Suprapubic skin (tissue), 4 donors: ENCODE data around the gene RPTN. TPM values are rescaled to one million over a fixed set of nuclear protein-coding genes. Genes with fewer than 3 reads are reported as not detected.

Experiments used
- DNase-seq, 2 donors: peaks; one replicate each; pipeline ENCODE4 v3.0.0-alpha.2; 2019; ENCODE audit warnings: low spot score in 2 of 2
- H3K27ac ChIP-seq: fragments of 200-600 bp; sonication (generic); one replicate; pipeline ENCODE4 v1.5.1; 2019
- H3K27me3 ChIP-seq: fragments of 200-600 bp; sonication (generic); one replicate; pipeline ENCODE4 v1.5.1; 2019
- H3K36me3 ChIP-seq: fragments of 200-600 bp; sonication (generic); one replicate; pipeline ENCODE4 v1.5.1; 2019
- H3K4me1 ChIP-seq: fragments of 200-600 bp; sonication (generic); one replicate; pipeline ENCODE4 v1.5.1; 2019
- H3K4me3 ChIP-seq: fragments of 200-600 bp; sonication (generic); one replicate; pipeline ENCODE4 v1.5.1; 2019; ENCODE audit warnings: mild to moderate bottlenecking
- H3K9me3 ChIP-seq: fragments of 200-600 bp; sonication (generic); one replicate; pipeline ENCODE4 v1.5.1; 2019
- EP300 ChIP-seq: sonication (generic); formaldehyde crosslinking; IDR thresholded peaks from one replicate; pipeline ENCODE4 v1.6.1; 2017; ENCODE audit warnings: antibody characterized with exemption
- POLR2A ChIP-seq, 2 donors: fragments of 450-650 bp; IDR thresholded peaks; one replicate each; pipeline ENCODE4 v1.6.1; 2017; ENCODE audit warnings: antibody characterized with exemption in 2 of 2, mild to moderate bottlenecking in 2 of 2, moderate library complexity in 2 of 2
- POLR2AphosphoS5 ChIP-seq, 3 donors: sonication (generic); formaldehyde crosslinking; IDR thresholded peaks; one replicate each; pipeline ENCODE4 v1.6.1; 2017; ENCODE audit warnings: antibody characterized with exemption in 3 of 3
- WGBS: methylation state at CpG from one replicate; pipeline ENCODE4 v1.1.5; 2018; 5-methylcytosine and 5-hydroxymethylcytosine counted together
- total RNA-seq, 4 donors: library from RNA; depleted of rRNA; stranded (reverse); fragments of >200 nt; gene quantifications; one replicate each; pipeline ENCODE4 v1.1.0, GENCODE V29; 2016
- TF ChIP-seq, protein P1 (sequence below), 2 donors: fragments of 200-600 bp in 1 of 2; fragments of 450-650 bp in 1 of 2; sonication (generic) in 1 of 2; IDR thresholded peaks; one replicate each; pipeline ENCODE4 v1.5.1; 2016 to 2019; ENCODE audit warnings: antibody characterized with exemption in 2 of 2, mild to moderate bottlenecking in 1 of 2, moderate library complexity in 1 of 2

The RPTN gene
- total RNA-seq, 4 donors from 2014 or later, result 9.0 to 40.3 (median 18.2) TPM

DNA sequence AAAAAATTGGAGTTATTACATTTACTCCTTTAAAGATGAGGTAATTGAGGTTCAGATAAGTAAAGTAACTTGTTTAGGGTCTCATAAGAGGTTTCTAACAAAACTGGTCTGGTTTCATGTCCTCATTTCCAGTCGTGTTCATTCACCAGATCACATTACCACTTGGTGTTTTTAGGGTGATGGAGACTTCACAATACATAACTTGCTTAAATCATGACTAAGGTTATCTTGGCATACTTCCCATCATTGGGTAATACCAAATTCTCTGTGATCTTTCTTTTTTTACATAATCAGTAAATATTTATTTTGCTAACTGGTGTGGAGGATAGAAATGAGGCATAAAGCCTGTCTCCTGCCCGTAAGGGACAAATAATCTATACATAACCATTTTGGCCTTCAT, 31.6 kb upstream of the RPTN start:
- no peak overlapping the region for H3K27ac ChIP-seq
- no peak overlapping the region for H3K4me3 ChIP-seq
- peaks cover 33% of the 10 kb centered on the region for H3K4me1 ChIP-seq
- no peaks in the 10 kb centered on the region for H3K36me3 ChIP-seq
- H3K27me3 ChIP-seq, result no peaks in the 10 kb centered on the region
- no peaks in the 10 kb centered on the region for H3K9me3 ChIP-seq
- DNase-seq, result no peak
- TF ChIP-seq POLR2A (IDR thresholded peaks at IDR 0.05) (no peak), POLR2AphosphoS5 (IDR thresholded peaks at IDR 0.05) (no peak), EP300 (no peak)
- TF ChIP-seq, protein P1, sequence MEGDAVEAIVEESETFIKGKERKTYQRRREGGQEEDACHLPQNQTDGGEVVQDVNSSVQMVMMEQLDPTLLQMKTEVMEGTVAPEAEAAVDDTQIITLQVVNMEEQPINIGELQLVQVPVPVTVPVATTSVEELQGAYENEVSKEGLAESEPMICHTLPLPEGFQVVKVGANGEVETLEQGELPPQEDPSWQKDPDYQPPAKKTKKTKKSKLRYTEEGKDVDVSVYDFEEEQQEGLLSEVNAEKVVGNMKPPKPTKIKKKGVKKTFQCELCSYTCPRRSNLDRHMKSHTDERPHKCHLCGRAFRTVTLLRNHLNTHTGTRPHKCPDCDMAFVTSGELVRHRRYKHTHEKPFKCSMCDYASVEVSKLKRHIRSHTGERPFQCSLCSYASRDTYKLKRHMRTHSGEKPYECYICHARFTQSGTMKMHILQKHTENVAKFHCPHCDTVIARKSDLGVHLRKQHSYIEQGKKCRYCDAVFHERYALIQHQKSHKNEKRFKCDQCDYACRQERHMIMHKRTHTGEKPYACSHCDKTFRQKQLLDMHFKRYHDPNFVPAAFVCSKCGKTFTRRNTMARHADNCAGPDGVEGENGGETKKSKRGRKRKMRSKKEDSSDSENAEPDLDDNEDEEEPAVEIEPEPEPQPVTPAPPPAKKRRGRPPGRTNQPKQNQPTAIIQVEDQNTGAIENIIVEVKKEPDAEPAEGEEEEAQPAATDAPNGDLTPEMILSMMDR (IDR thresholded peaks at IDR 0.05), result no peak
- WGBS, result 50% methylated on average over 2 of the region's 2 CpGs

DNA sequence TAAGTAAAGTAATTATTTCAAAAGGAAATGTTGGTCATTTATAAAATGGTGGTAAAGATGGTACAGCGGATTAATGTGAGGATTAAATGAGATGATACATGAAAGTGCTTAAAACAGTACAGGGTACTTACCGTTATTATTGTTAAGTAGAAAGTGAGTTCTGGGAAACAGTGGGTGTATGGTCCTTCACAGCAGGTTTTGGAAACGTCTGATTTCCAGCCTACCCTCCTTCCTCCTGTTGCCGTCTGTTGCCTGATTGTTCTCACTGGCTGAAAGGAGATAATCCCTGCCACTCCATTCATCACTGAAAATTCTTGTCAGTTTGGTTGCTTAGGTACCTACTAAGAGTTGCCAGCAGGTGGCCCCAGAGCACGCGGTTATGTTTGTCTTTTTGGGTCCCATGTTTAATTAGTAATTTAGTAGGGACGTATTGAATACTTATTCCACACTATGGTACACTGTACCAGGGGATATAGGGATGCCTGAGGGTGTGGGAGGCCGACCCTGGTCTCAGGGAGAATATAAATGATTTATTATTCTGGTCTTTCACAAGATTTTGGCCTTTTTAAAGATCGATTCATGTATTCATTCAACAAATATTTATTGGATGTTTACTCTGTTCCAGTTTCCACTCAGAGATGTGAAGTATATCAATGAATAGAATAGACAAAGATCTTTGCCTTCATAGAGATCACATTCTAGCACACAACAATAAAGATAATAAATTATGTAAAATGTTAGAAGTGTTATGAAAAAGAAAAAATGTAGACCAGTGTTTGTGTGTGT, 30.8 kb upstream of the RPTN start:
- H3K36me3 ChIP-seq, result no peaks in the 10 kb centered on the region
- H3K27me3 ChIP-seq, result no peaks in the 10 kb centered on the region
- TF ChIP-seq POLR2A (IDR thresholded peaks at IDR 0.05), result no peak
- TF ChIP-seq, protein P1 (IDR thresholded peaks at IDR 0.05), result peak; percentile 57 to 66
- peak in 1 of 2 donors; percentile 74 for DNase-seq
- H3K9me3 ChIP-seq, result no peaks in the 10 kb centered on the region
- H3K27ac ChIP-seq, result no peak overlapping the region
- peaks cover 41% of the 10 kb centered on the region for H3K4me1 ChIP-seq
- WGBS, result 16% methylated on average over 9 of the region's 9 CpGs
- peak overlapping the region; percentile 57 for H3K4me3 ChIP-seq

DNA sequence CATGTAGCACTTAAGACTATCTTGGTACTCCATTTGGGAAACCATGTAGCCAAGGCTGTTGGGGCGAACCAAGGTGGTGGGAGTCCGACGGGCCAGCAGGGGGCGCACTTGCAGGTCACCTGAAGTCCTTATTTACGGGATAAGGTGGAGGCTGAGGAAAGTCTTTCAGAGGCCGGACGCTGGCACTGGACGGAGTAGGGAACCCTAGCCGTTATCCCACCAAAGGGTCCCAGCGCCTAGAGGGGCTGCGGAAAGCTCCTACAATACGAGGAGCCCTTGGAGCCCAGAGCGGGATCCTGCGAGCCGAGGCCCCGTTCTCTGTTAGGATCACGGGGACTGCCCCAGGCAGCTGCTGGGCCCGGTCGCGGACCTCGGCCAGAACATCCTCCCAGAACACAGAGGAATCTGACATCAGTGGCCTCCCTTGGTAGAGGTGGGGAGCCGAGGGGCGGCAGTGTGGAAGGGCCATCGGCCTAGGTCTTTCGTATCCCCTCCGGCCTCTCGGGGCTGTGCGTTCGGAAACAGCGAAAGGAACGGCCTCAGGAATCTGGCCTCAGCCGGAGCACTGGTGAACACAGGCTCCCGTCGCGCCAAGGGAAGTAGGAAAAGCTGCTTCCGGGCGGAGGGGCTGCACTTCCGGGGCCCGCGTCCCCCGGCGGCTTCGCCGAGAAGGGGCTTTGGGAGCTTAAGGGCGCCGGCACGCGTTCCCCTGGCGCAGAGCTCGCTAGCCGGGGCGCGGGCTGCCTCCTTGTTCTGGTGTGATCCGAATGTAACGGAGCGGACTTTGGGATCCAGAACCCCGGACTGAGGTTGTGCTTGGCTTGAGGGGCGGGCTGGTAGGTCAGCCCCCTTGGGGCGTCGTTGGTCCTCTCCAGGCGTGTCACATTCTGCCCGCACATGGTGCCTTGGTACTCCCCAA, 29.9 kb upstream of the RPTN start:
- Histone ChIP-seq H3K27me3 (no peaks in the 10 kb centered on the region), H3K4me3 (peak overlapping the region; percentile 57), H3K9me3 (no peaks in the 10 kb centered on the region), H3K4me1 (peaks cover 48% of the 10 kb centered on the region), H3K36me3 (no peaks in the 10 kb centered on the region), H3K27ac (peak overlapping the region; percentile 60)
- TF ChIP-seq, protein P1 (IDR thresholded peaks at IDR 0.05), result peak; percentile 52 to 80
- no peak for TF ChIP-seq EP300
- 9% methylated on average over 23 of the region's 62 CpGs for WGBS
- DNase-seq, result peak; percentile 79 to 86

DNA sequence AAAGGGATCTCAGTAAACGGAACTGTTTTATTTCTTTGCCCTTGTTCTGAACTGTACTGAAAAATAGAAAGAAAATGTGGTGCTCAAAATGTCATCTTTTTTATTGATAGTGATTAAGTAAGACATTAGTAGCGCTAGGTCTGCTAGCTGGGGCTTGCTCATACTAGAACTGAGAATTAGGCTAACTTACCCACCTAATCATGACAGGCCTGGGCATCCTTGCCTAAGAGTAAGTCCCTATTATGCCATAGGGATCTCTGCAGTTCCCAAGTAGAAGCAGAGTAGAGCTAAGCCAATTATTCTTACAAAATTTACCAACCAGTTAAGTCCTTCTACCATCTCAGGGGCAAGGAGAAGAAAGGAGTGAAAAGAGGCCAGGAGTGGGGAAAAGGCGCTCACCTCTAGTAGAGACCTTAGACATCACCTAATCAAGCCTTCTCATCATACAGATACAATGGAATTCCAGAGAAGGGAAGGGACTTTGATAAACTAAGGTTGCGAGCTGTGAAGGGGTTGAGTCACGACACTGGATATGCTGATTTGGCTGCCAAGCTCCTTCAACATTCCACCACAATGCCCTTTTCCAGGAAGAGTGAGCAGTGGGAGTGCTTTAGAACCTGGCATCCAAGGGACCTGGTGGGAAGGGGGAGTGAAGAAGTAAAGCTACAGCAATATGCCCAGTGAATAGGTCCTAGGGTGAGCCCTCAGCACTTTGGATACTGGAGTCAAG, 27.7 kb upstream of the RPTN start:
- no peaks in the 10 kb centered on the region for H3K27me3 ChIP-seq
- TF ChIP-seq, protein P1 (IDR thresholded peaks at IDR 0.05), result no peak
- no peak for TF ChIP-seq EP300
- no peak for DNase-seq
- peaks cover 63% of the 10 kb centered on the region for H3K4me1 ChIP-seq
- H3K4me3 ChIP-seq, result no peak overlapping the region
- 61% methylated on average over 5 of the region's 5 CpGs for WGBS
- no peaks in the 10 kb centered on the region for H3K36me3 ChIP-seq
- no peaks in the 10 kb centered on the region for H3K9me3 ChIP-seq
- H3K27ac ChIP-seq, result no peak overlapping the region
